CD14-positive monocyte (primary cell): ENCODE data around the gene MAFG. TPM values are rescaled to one million over a fixed set of nuclear protein-coding genes. Genes with fewer than 3 reads are reported as not detected.

Source experiments
- DNase-seq, 3 donors: peaks; one replicate each; pipeline ENCODE4 v3.0.0-alpha.2; 2011 to 2022
- H2AFZ ChIP-seq: 2 replicates; pipeline ENCODE4 v1.6.0; 2012; ENCODE audit warnings: mild to moderate bottlenecking, low read depth, low read length, inconsistent platforms; ENCODE audit not compliant: insufficient read depth, poor library complexity, severe bottlenecking
- H3K27ac ChIP-seq, 2 donors: 1 replicate in 1 of 2; 2 replicates in 1 of 2; pipeline ENCODE4 v1.5.1; 2012 to 2013; ENCODE audit warnings: low read length in 2 of 2, control low read depth in 1 of 2, inconsistent platforms in 1 of 2, low read depth in 1 of 2, mild to moderate bottlenecking in 1 of 2
- H3K27me3 ChIP-seq, 2 donors: one replicate each; pipeline versions ENCODE4 v1.6.0 to v1.6.1; 2011 to 2013; ENCODE audit warnings: low read length in 2 of 2; ENCODE audit not compliant: control insufficient read depth in 2 of 2, insufficient read depth in 2 of 2
- H3K36me3 ChIP-seq, 2 donors: replicated peaks in 1 of 2; 1 replicate in 1 of 2; 2 replicates in 1 of 2; pipeline versions ENCODE4 v1.5.1 to v1.6.1; 2012 to 2013; ENCODE audit warnings: low read length in 2 of 2, control low read depth in 1 of 2, inconsistent platforms in 1 of 2, mild to moderate bottlenecking in 1 of 2; ENCODE audit not compliant: insufficient read depth in 2 of 2, control insufficient read depth in 1 of 2
- H3K4me1 ChIP-seq, 2 donors: 1 replicate in 1 of 2; 2 replicates in 1 of 2; pipeline versions ENCODE4 v1.5.1 to v1.6.1; 2012 to 2013; ENCODE audit warnings: low read length in 2 of 2, control low read depth in 1 of 2, inconsistent platforms in 1 of 2, mild to moderate bottlenecking in 1 of 2, moderate library complexity in 1 of 2; ENCODE audit not compliant: insufficient read depth in 2 of 2, control insufficient read depth in 1 of 2
- H3K4me2 ChIP-seq: replicated peaks from 2 replicates; pipeline ENCODE3; 2012; ENCODE audit warnings: low read length, moderate library complexity, mild to moderate bottlenecking; ENCODE audit not compliant: poor library complexity, severe bottlenecking; ENCODE audit errors: extremely low read depth
- H3K4me3 ChIP-seq, 3 experiments: fragments of 200-600 bp in 1 of 3; sonication (generic) in 1 of 3; replicated peaks in 1 of 3; 1 replicate in 2 of 3; 2 replicates in 1 of 3; pipeline ENCODE4 v1.5.1; 2011 to 2013; ENCODE audit warnings: low read length in 3 of 3, mild to moderate bottlenecking in 3 of 3, control low read depth in 2 of 3, low read depth in 2 of 3, inconsistent platforms in 1 of 3, moderate library complexity in 1 of 3
- H3K79me2 ChIP-seq: 2 replicates; pipeline ENCODE4 v1.6.0; 2012; ENCODE audit warnings: mild to moderate bottlenecking, control low read depth, inconsistent platforms, low read length, moderate library complexity; ENCODE audit not compliant: insufficient read depth
- H3K9ac ChIP-seq: 2 replicates; pipeline ENCODE4 v1.6.0; 2017; ENCODE audit warnings: low read length, mild to moderate bottlenecking; ENCODE audit not compliant: insufficient read depth, poor library complexity, severe bottlenecking
- H3K9me3 ChIP-seq, 2 donors: replicated peaks in 1 of 2; 1 replicate in 1 of 2; 2 replicates in 1 of 2; pipeline versions ENCODE4 v1.5.1 to v1.6.1; 2012 to 2013; ENCODE audit warnings: low read length in 2 of 2, control low read depth in 1 of 2; ENCODE audit not compliant: control insufficient read depth in 1 of 2, insufficient read depth in 1 of 2
- H4K20me1 ChIP-seq: 2 replicates; pipeline ENCODE4 v1.6.0; 2012; ENCODE audit warnings: mild to moderate bottlenecking, low read length, control low read depth, moderate library complexity; ENCODE audit not compliant: insufficient read depth
- H3K27ac Mint-ChIP-seq, 7 donors: one replicate each; pipeline ENCODE4 v1.8.0; 2020; ENCODE audit warnings: mild to moderate bottlenecking in 7 of 7, mixed read lengths in 7 of 7, moderate library complexity in 6 of 7, inconsistent platforms in 2 of 7
- H3K27me3 Mint-ChIP-seq, 3 donors: one replicate each; pipeline ENCODE4 v1.8.0; 2021 to 2022; ENCODE audit warnings: low read depth in 3 of 3, mild to moderate bottlenecking in 3 of 3, mixed read lengths in 3 of 3, moderate library complexity in 3 of 3, inconsistent platforms in 1 of 3
- H3K36me3 Mint-ChIP-seq, 2 donors: one replicate each; pipeline ENCODE4 v1.8.0; 2020; ENCODE audit warnings: mixed read lengths in 2 of 2, inconsistent platforms in 1 of 2, mild to moderate bottlenecking in 1 of 2
- H3K4me1 Mint-ChIP-seq: one replicate; pipeline ENCODE4 v1.8.0; 2020; ENCODE audit warnings: mild to moderate bottlenecking, mixed read lengths
- H3K4me3 Mint-ChIP-seq, 2 donors: one replicate each; pipeline ENCODE4 v1.8.0; 2020; ENCODE audit warnings: mild to moderate bottlenecking in 2 of 2, mixed read lengths in 2 of 2, moderate library complexity in 1 of 2
- H3K9me3 Mint-ChIP-seq, 7 donors: one replicate each; pipeline ENCODE4 v1.8.0; 2020 to 2022; ENCODE audit warnings: mixed read lengths in 7 of 7, mild to moderate bottlenecking in 6 of 7, moderate library complexity in 6 of 7, inconsistent platforms in 2 of 7
- WGBS: methylation state at CpG from one replicate; pipeline ENCODE4 v1.1.5; 2013; ENCODE audit warnings: missing lambda C conversion rate; ENCODE audit not compliant: insufficient coverage; 5-methylcytosine and 5-hydroxymethylcytosine counted together
- intact Hi-C, 2 donors: fragments of 100-400 bp; cut with micrococcal nuclease; formaldehyde crosslinking; loops; one replicate each; pipeline versions ENCODE4 v1.15.0 to v1.15.1; 2023
- polyA plus RNA-seq, 3 donors: library from polyadenylated mRNA; depleted of rRNA in 1 of 3; unstranded in 2 of 3; stranded (reverse) in 1 of 3; fragments of 300-500 nt in 2 of 3; fragments of >200 nt in 1 of 3; fragmentation: Illumina TruSeq in 2 of 3; gene quantifications; 1 replicate in 2 of 3; 2 replicates in 1 of 3; pipeline ENCODE4 v1.2.3, GENCODE V29; 2012 to 2021
- TF ChIP-seq, protein P1 (sequence below): fragments of 200-600 bp; IDR thresholded peaks from one replicate; pipeline ENCODE4 v1.8.0; 2022; ENCODE audit warnings: antibody characterized with exemption, mild to moderate bottlenecking

Gene MAFG
- polyA plus RNA-seq, 3 donors, result 7.4 to 66.0 (median 7.6) TPM

DNA sequence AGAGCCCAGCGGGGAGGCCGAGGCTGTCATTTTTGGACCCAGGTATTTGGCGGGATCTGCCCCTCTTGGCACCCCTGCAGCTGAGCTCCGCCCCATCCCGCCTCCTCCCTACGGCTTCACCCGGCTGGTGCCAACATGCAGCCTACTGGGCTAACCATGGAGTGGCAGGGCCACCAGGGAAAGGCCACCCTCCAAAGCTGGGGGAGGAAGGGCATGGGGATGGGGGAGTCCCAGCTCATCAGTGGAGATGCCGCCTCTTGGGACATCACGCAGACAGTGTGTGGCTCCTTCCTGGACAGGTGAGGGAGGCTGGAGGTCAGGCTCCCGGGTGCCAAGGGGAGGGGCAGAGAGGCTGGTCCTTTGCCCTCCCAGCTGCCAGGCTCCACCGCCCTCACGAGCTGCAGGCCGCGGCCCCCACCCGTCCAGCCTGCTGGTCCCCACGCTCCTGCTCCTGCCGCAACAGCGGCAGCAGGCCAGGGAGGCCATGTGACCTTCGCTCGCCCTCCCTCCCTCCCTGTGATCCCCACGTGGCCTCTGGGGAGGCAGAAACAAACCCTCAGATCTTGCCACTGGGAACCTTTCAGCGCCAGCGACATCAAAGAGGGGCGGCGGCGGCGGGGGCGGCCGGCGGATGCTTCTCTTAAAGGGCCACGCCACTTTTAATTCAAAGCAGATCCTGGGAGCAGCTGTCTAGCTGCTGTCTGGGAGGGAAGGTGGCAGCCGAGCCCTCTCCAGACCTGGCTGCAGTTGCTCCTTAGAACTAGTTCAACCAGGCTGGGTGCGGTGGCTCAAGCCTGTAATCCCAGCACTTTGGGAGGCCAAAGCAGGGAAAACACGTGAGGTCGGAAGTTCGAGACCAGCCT, 40.2 kb upstream of the MAFG start:
- Histone ChIP-seq H2AFZ (peak overlapping the region; percentile 78), H3K27ac (no peak overlapping the region), H3K4me3 (peak overlapping the region in 2 of 3 experiments; percentile 2 to 59), H3K4me2 (peak overlapping the region; percentile 70), H3K36me3 (no peaks in the 10 kb centered on the region), H4K20me1 (no peaks in the 10 kb centered on the region), H3K79me2 (no peaks in the 10 kb centered on the region), H3K4me1 (peaks cover 34 to 36% of the 10 kb centered on the region in 2 donors), H3K9me3 (peaks cover 2 to 3% of the 10 kb centered on the region in 2 donors), H3K27me3 (peaks cover 0 to 18% of the 10 kb centered on the region in 2 donors), H3K9ac (peak overlapping the region; percentile 27)
- intact Hi-C loops, result no loop called here
- Mint-ChIP-seq H3K4me3 (peak overlapping the region; percentile 59 to 71), H3K9me3 (peaks cover 0 to 4% (median 2%) of the 10 kb centered on the region in 7 donors), H3K4me1 (peaks cover 26% of the 10 kb centered on the region), H3K27ac (peak overlapping the region in 1 of 7 donors; percentile 48), H3K27me3 (peaks cover 26 to 35% (median 29%) of the 10 kb centered on the region in 3 donors), H3K36me3 (no peaks in the 10 kb centered on the region)
- peak; percentile 46 to 68 (median 63) for DNase-seq
- TF ChIP-seq, protein P1, sequence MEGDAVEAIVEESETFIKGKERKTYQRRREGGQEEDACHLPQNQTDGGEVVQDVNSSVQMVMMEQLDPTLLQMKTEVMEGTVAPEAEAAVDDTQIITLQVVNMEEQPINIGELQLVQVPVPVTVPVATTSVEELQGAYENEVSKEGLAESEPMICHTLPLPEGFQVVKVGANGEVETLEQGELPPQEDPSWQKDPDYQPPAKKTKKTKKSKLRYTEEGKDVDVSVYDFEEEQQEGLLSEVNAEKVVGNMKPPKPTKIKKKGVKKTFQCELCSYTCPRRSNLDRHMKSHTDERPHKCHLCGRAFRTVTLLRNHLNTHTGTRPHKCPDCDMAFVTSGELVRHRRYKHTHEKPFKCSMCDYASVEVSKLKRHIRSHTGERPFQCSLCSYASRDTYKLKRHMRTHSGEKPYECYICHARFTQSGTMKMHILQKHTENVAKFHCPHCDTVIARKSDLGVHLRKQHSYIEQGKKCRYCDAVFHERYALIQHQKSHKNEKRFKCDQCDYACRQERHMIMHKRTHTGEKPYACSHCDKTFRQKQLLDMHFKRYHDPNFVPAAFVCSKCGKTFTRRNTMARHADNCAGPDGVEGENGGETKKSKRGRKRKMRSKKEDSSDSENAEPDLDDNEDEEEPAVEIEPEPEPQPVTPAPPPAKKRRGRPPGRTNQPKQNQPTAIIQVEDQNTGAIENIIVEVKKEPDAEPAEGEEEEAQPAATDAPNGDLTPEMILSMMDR, result no peak
- WGBS, result 7% methylated on average over 33 of the region's 36 CpGs

DNA sequence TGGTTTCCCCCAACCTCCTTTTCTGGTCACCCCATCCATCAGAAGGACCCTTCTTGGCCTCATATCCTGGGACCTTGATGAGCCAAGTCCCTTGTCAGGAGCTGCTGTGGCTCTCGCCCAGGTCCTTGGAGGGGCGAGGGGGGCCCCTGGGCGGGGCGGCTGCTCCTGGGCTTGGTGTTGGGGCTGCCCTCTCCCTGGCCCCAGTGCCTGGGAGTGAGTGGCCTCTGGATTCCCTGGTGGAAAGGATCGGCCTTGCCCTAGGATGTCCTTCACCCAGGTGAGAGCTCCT, 39.7 kb upstream of the MAFG start:
- Mint-ChIP-seq H3K27me3 (peaks cover 32 to 41% (median 35%) of the 10 kb centered on the region in 3 donors), H3K27ac (no peak overlapping the region), H3K9me3 (peaks cover 0 to 5% (median under 1%) of the 10 kb centered on the region in 7 donors), H3K4me1 (peaks cover 27% of the 10 kb centered on the region), H3K36me3 (peaks cover 0 to 2% of the 10 kb centered on the region in 2 donors), H3K4me3 (peak overlapping the region in 1 of 2 donors; percentile 51)
- H3K4me1 ChIP-seq, result peaks cover 34 to 36% of the 10 kb centered on the region in 2 donors
- no peak overlapping the region for H3K27ac ChIP-seq
- H4K20me1 ChIP-seq, result no peaks in the 10 kb centered on the region
- H2AFZ ChIP-seq, result peak overlapping the region; percentile 78
- peaks cover 0 to 6% of the 10 kb centered on the region in 2 donors for H3K9me3 ChIP-seq
- intact Hi-C loops, result no loop called here
- H3K36me3 ChIP-seq, result no peaks in the 10 kb centered on the region
- no peak overlapping the region for H3K9ac ChIP-seq
- WGBS, result 11% methylated on average over 5 of the region's 5 CpGs
- no peak for DNase-seq
- TF ChIP-seq, protein P1, result no peak
- H3K27me3 ChIP-seq, result peaks cover 2 to 24% of the 10 kb centered on the region in 2 donors
- H3K4me2 ChIP-seq, result peak overlapping the region; percentile 70
- no peaks in the 10 kb centered on the region for H3K79me2 ChIP-seq
- peak overlapping the region in 1 of 3 experiments; percentile 59 for H3K4me3 ChIP-seq
